HepG2 (cell line): ENCODE measurements around the gene RERE. TPM values are rescaled to one million over a fixed set of nuclear protein-coding genes. Genes with fewer than 3 reads are reported as not detected.

Experiments
- ATAC-seq: fragments of 200-7000 bp; cut with Tn5 transposase; 3 replicates; pipeline ENCODE4 v1.9.1; 2020; ENCODE audit warnings: mild to moderate bottlenecking, moderate library complexity
- BruUV-seq: library from RNA; stranded (reverse); fragments of 400-500 nt; replicated peaks from 2 replicates; lab custom pipeline; 2021; lab: Mats Ljungman, UMichigan
- CTCF ChIA-PET: fragments of 300-600 bp; formaldehyde crosslinking; extraction: SDS; loops from one replicate; lab custom pipeline; 2021; ENCODE audit warnings: low total read pairs, inconsistent platforms, low intra/inter-chr PET ratio; lab: Yijun Ruan, JAX
- POLR2A ChIA-PET: fragments of 350-600 bp; sonication (Branson Sonifier 250); formaldehyde crosslinking; loops from one replicate; lab custom pipeline; 2020; ENCODE audit warnings: antibody characterized with exemption, inconsistent platforms; lab: Yijun Ruan, JAX
- DNase-seq: peaks from one replicate; pipeline ENCODE4 v3.0.0-alpha.2; 2015; ENCODE audit warnings: low spot score
- FAIRE-seq: peaks from 3 replicates; lab custom pipeline; 2011; peaks lifted over from hg19 to GRCh38; lab: Jason Lieb, UNC
- H2AFZ ChIP-seq: one replicate; pipeline ENCODE4 v1.6.1; 2011; ENCODE audit warnings: low read length, inconsistent platforms
- H3K27ac ChIP-seq: fragments of 300-600 bp; 3 replicates; pipeline ENCODE4 v1.8.0; 2011; ENCODE audit warnings: mixed run types, mild to moderate bottlenecking, mixed read lengths, low read length, inconsistent platforms; ENCODE audit not compliant: insufficient read depth; ENCODE audit errors: extremely low read length
- H3K27me3 ChIP-seq, 2 experiments: fragments of 200-600 bp in 1 of 2; 2 replicates in 1 of 2; 3 replicates in 1 of 2; pipeline versions ENCODE4 v1.6.0 to v1.8.0; 2011; ENCODE audit warnings: low read length in 2 of 2, mild to moderate bottlenecking in 2 of 2, moderate library complexity in 2 of 2, inconsistent platforms in 1 of 2; ENCODE audit not compliant: insufficient read depth in 2 of 2, control insufficient read depth in 1 of 2
- H3K36me3 ChIP-seq, 2 experiments: fragments of 200-600 bp in 1 of 2; replicated peaks in 1 of 2; 2 replicates in 1 of 2; 3 replicates in 1 of 2; pipeline versions ENCODE4 v1.5.1 to v1.8.0; 2011; ENCODE audit warnings: low read length in 2 of 2, inconsistent platforms in 1 of 2; ENCODE audit not compliant: insufficient read depth in 2 of 2, control insufficient read depth in 1 of 2
- H3K4me1 ChIP-seq: 2 replicates; pipeline ENCODE4 v1.5.1; 2012; ENCODE audit warnings: low read length, inconsistent platforms; ENCODE audit not compliant: insufficient read depth
- H3K4me2 ChIP-seq: 2 replicates; pipeline ENCODE4 v1.6.0; 2011; ENCODE audit warnings: low read depth, low read length, inconsistent platforms
- H3K4me3 ChIP-seq, 3 experiments: fragments of 200-600 bp in 1 of 3; sonication (generic), shearing (Covaris generic) in 1 of 3; replicated peaks in 1 of 3; 2 replicates each; pipeline ENCODE4 v1.5.1; 2011 to 2016; ENCODE audit warnings: low read length in 3 of 3, inconsistent platforms in 2 of 3, low read depth in 2 of 3, mild to moderate bottlenecking in 2 of 3, control low read depth in 1 of 3, mixed read lengths in 1 of 3; ENCODE audit not compliant: insufficient read depth in 1 of 3
- H3K79me2 ChIP-seq: one replicate; pipeline ENCODE4 v1.6.1; 2011; ENCODE audit warnings: low read length, inconsistent platforms; ENCODE audit not compliant: insufficient read depth
- H3K9ac ChIP-seq: 2 replicates; pipeline ENCODE4 v1.6.0; 2011; ENCODE audit warnings: mild to moderate bottlenecking, low read depth, low read length, inconsistent platforms; ENCODE audit not compliant: insufficient read depth
- H3K9me3 ChIP-seq: 2 replicates; pipeline ENCODE4 v1.5.1; 2012; ENCODE audit warnings: mild to moderate bottlenecking, low read length
- H4K20me1 ChIP-seq: 2 replicates; pipeline ENCODE4 v1.6.0; 2011; ENCODE audit warnings: inconsistent platforms, mild to moderate bottlenecking, low read length, moderate library complexity; ENCODE audit not compliant: insufficient read depth
- GPN1 ChIP-seq: sonication (generic); formaldehyde crosslinking; IDR thresholded peaks from 2 replicates; pipeline ENCODE4 v1.5.1; 2020; ENCODE audit warnings: missing genetic modification reagents, borderline replicate concordance
- KDM5A ChIP-seq: fragments of 200-600 bp; sonication (generic); IDR thresholded peaks from 2 replicates; pipeline ENCODE4 v1.7.0; 2018; ENCODE audit warnings: antibody characterized with exemption, mild to moderate bottlenecking, low read length, borderline replicate concordance
- PTBP1 ChIP-seq: fragments of 200-400 bp; formaldehyde crosslinking; IDR thresholded peaks from 2 replicates; pipeline ENCODE4 v1.6.1; 2018; ENCODE audit warnings: low read length, low read depth; ENCODE audit not compliant: poor library complexity, severe bottlenecking
- ZBTB1 ChIP-seq: sonication (generic); formaldehyde crosslinking; IDR thresholded peaks from 2 replicates; pipeline ENCODE4 v1.4.0; 2020; ENCODE audit warnings: missing genetic modification reagents, borderline replicate concordance
- WGBS: methylation state at CpG from one replicate; pipeline ENCODE4 v1.1.6; 2017; ENCODE audit warnings: low lambda C conversion rate; 5-methylcytosine and 5-hydroxymethylcytosine counted together
- in situ Hi-C: cut with HindIII; loops from 2 replicates; pipeline ENCODE4 v1.10.0; 2017; ENCODE audit warnings: low pct_unique_long_range_greater_than_20kb; ENCODE audit not compliant: extremely low pct_ligation_motif_present
- intact Hi-C: fragments of 100-400 bp; cut with micrococcal nuclease; formaldehyde crosslinking; loops from one replicate; pipeline ENCODE4 v1.10.0; 2022; ENCODE audit not compliant: unreplicated experiment
- polyA plus RNA-seq, 8 experiments: library from polyadenylated mRNA; depleted of rRNA in 3 of 8; stranded (reverse) in 7 of 8; unstranded in 1 of 8; fragments of >200 nt; fragmentation: Illumina TruSeq in 4 of 8; extraction: Trizol in 4 of 8; gene quantifications; 2 replicates each; pipeline versions ENCODE4 v1.2.1 to v1.2.3, GENCODE V29; 2011 to 2016; ENCODE audit warnings: low read depth in 4 of 8, missing spikeins in 1 of 8, mixed read lengths in 1 of 8; ENCODE audit not compliant: insufficient read depth in 1 of 8
- total RNA-seq, 5 experiments: library from RNA; depleted of rRNA; stranded (reverse); fragments of >200 nt; fragmentation: Illumina TruSeq; extraction: Trizol; gene quantifications; 2 replicates each; pipeline ENCODE4 v1.2.3, GENCODE V29; 2016; ENCODE audit warnings: low read depth in 1 of 5
- TF ChIP-seq, protein P1 (sequence below): sonication (generic); formaldehyde crosslinking; IDR thresholded peaks from 2 replicates; pipeline ENCODE4 v1.4.0; 2020; ENCODE audit warnings: missing genetic modification reagents

RERE gene
- total and polyA plus RNA-seq, 2 of the 13 experiments (the other 11 are each of a cell fraction or from before 2014, with no cell fraction given), result 18.3 to 21.9 TPM

DNA sequence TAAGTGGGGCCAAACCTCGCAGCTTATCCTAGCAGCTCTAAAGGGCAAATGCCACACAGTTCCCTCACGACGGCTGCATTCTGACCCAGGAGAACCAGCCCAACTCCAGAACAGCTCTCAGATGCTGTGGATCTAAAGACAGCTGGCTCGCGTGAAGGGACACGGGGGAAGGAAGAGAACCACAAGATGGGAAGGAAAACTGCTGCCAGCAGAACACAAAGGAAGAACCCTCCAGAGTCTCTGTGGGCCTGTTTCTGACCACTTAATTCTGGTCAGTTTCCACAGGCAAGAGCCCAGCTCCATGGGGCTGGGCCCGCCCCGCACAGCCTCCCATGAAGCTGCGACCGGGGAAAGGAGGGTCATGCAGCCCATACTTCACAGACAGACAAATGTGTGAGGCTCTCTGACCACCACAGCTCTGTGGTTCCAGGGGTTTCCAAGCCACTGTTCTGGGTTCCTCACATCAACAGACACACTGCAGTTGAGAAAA lies 438.4 kb downstream of the RERE start:
- H3K9ac ChIP-seq, result no peak overlapping the region
- intact Hi-C loops (loop anchor here (5.0 to 10.0 kb wide), 2 partner anchors 43 to 326 kb away; no protein-coding TSS in a partner anchor), in situ Hi-C loops (no loop called here)

More for the DNA sequence above, 438.4 kb downstream of the RERE start:
- H3K27me3 ChIP-seq, result no peaks in the 10 kb centered on the region
- FAIRE-seq (no peak), DNase-seq (no peak), ATAC-seq (no peak; the same call in 2 of the 3 replicates)
- H3K9me3 ChIP-seq, result no peaks in the 10 kb centered on the region
- H3K4me2 ChIP-seq, result no peak overlapping the region
- H2AFZ ChIP-seq, result no peak overlapping the region
- H3K4me3 ChIP-seq, result no peak overlapping the region
- peaks cover 50% of the 10 kb centered on the region for H3K79me2 ChIP-seq
- H4K20me1 ChIP-seq, result peaks cover 72% of the 10 kb centered on the region
- no TSS peak for BruUV-seq
- peaks cover 18% of the 10 kb centered on the region for H3K4me1 ChIP-seq
- WGBS, result 95% methylated on average over 6 of the region's 10 CpGs
- H3K27ac ChIP-seq, result no peak overlapping the region
- H3K36me3 ChIP-seq, result peaks cover 18 to 44% of the 10 kb centered on the region in 2 experiments; a peak in 4 of 5 replicates
- ChIA-PET POLR2A (no interaction called here), CTCF (no interaction called here)
- TF ChIP-seq GPN1 (no peak), ZBTB1 (no peak), PTBP1 (no peak), KDM5A (no peak)
- TF ChIP-seq, protein P1, sequence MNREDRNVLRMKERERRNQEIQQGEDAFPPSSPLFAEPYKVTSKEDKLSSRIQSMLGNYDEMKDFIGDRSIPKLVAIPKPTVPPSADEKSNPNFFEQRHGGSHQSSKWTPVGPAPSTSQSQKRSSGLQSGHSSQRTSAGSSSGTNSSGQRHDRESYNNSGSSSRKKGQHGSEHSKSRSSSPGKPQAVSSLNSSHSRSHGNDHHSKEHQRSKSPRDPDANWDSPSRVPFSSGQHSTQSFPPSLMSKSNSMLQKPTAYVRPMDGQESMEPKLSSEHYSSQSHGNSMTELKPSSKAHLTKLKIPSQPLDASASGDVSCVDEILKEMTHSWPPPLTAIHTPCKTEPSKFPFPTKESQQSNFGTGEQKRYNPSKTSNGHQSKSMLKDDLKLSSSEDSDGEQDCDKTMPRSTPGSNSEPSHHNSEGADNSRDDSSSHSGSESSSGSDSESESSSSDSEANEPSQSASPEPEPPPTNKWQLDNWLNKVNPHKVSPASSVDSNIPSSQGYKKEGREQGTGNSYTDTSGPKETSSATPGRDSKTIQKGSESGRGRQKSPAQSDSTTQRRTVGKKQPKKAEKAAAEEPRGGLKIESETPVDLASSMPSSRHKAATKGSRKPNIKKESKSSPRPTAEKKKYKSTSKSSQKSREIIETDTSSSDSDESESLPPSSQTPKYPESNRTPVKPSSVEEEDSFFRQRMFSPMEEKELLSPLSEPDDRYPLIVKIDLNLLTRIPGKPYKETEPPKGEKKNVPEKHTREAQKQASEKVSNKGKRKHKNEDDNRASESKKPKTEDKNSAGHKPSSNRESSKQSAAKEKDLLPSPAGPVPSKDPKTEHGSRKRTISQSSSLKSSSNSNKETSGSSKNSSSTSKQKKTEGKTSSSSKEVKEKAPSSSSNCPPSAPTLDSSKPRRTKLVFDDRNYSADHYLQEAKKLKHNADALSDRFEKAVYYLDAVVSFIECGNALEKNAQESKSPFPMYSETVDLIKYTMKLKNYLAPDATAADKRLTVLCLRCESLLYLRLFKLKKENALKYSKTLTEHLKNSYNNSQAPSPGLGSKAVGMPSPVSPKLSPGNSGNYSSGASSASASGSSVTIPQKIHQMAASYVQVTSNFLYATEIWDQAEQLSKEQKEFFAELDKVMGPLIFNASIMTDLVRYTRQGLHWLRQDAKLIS (CRISPR knock-in tag), result no peak
